Peyer's patch (tissue), 4 donors: Measurements from ENCODE around the gene TSPAN31.

Experiments
- POLR2A ChIP-seq, 2 donors: fragments of 450-650 bp; IDR thresholded peaks; one replicate each; pipeline ENCODE4 v1.5.1; 2017; ENCODE audit warnings: antibody characterized with exemption in 2 of 2, mild to moderate bottlenecking in 2 of 2, moderate library complexity in 2 of 2
- TF ChIP-seq, protein P1 (sequence below), 6 experiments: fragments of 450-650 bp in 4 of 6; fragments of 200-600 bp in 2 of 6; sonication (generic) in 1 of 6; IDR thresholded peaks; one replicate each; pipeline ENCODE4 v1.5.1; 2017 to 2019; ENCODE audit warnings: antibody characterized with exemption in 6 of 6, mild to moderate bottlenecking in 3 of 6, moderate library complexity in 1 of 6

- TF ChIP-seq, protein P1, sequence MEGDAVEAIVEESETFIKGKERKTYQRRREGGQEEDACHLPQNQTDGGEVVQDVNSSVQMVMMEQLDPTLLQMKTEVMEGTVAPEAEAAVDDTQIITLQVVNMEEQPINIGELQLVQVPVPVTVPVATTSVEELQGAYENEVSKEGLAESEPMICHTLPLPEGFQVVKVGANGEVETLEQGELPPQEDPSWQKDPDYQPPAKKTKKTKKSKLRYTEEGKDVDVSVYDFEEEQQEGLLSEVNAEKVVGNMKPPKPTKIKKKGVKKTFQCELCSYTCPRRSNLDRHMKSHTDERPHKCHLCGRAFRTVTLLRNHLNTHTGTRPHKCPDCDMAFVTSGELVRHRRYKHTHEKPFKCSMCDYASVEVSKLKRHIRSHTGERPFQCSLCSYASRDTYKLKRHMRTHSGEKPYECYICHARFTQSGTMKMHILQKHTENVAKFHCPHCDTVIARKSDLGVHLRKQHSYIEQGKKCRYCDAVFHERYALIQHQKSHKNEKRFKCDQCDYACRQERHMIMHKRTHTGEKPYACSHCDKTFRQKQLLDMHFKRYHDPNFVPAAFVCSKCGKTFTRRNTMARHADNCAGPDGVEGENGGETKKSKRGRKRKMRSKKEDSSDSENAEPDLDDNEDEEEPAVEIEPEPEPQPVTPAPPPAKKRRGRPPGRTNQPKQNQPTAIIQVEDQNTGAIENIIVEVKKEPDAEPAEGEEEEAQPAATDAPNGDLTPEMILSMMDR (IDR thresholded peaks at IDR 0.05) = no peak
- no peak for TF ChIP-seq POLR2A (IDR thresholded peaks at IDR 0.05)
Measured at GRCh38 chr12:57715786-57716185, 29.1 kb upstream of the TSPAN31 start.
